Measurements from ENCODE around the gene DEK. TPM values are rescaled to one million over a fixed set of nuclear protein-coding genes. Genes with fewer than 3 reads are reported as not detected.

The DEK gene
- polyA plus RNA-seq, 2 of the 4 experiments (the other 2 are of a cell fraction) = 96.4 to 146 TPM

DNA sequence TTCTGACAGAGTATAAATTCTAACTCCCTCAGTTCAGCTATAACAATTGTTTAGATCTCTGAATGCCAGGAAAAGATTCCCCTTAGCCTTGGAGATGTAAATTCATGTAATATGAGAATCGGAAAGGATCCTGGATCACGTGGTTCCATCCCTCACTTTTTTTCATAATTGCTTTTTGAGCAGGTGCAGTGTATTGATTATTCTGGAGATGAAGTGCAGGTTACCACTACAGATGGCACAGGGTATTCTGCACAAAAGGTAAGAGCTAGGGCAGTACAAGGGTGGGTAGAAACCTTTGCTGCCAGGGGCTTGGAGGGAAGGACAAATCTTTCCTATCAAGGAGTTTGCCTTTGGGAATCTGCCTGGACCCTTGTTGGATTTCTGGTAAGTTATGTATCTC is 56.4 kb downstream of the DEK start:
- TF ChIP-seq HOXB13 (CRISPR knock-in tag; IDR thresholded peaks at IDR 0.05; ENCODE audit: low read depth) (no peak), CBX8 (IDR thresholded peaks at IDR 0.05) (no peak), POLR2A (IDR thresholded peaks at IDR 0.05; ENCODE audit: low read length) (no peak), NPAS2 (CRISPR knock-in tag; IDR thresholded peaks at IDR 0.05; ENCODE audit: borderline replicate concordance) (no peak), SREBF2 (IDR thresholded peaks at IDR 0.05) (no peak), EP300 (IDR thresholded peaks at IDR 0.05) (no peak), RNF2 (IDR thresholded peaks at IDR 0.05; ENCODE audit: borderline replicate concordance, low read depth) (no peak), GATA3 (IDR thresholded peaks at IDR 0.05; ENCODE audit: borderline replicate concordance) (no peak), ZFP36 (IDR thresholded peaks at IDR 0.05; ENCODE audit: borderline replicate concordance, partially characterized antibody) (no peak), ZNF302 (CRISPR knock-in tag; IDR thresholded peaks at IDR 0.05) (no peak), CHD2 (IDR thresholded peaks at IDR 0.05; ENCODE audit: low read length, partially characterized antibody) (no peak), MYC (IDR thresholded peaks at IDR 0.05; ENCODE audit: borderline replicate concordance, low read length) (no peak), HOXA7 (CRISPR knock-in tag; IDR thresholded peaks at IDR 0.05) (no peak), ZC3H11A (IDR thresholded peaks at IDR 0.05) (no peak), POLR2AphosphoS2 (conservative IDR thresholded peaks at IDR 0.05; ENCODE audit: low read length) (no peak), MAZ (IDR thresholded peaks at IDR 0.05; ENCODE audit: borderline replicate concordance, low read depth, low read length) (no peak), HEYL (CRISPR knock-in tag; IDR thresholded peaks at IDR 0.05) (no peak)
- TF ChIP-seq, protein P1, sequence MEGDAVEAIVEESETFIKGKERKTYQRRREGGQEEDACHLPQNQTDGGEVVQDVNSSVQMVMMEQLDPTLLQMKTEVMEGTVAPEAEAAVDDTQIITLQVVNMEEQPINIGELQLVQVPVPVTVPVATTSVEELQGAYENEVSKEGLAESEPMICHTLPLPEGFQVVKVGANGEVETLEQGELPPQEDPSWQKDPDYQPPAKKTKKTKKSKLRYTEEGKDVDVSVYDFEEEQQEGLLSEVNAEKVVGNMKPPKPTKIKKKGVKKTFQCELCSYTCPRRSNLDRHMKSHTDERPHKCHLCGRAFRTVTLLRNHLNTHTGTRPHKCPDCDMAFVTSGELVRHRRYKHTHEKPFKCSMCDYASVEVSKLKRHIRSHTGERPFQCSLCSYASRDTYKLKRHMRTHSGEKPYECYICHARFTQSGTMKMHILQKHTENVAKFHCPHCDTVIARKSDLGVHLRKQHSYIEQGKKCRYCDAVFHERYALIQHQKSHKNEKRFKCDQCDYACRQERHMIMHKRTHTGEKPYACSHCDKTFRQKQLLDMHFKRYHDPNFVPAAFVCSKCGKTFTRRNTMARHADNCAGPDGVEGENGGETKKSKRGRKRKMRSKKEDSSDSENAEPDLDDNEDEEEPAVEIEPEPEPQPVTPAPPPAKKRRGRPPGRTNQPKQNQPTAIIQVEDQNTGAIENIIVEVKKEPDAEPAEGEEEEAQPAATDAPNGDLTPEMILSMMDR (IDR thresholded peaks at IDR 0.05) = no peak
- TF ChIP-seq, protein P2, sequence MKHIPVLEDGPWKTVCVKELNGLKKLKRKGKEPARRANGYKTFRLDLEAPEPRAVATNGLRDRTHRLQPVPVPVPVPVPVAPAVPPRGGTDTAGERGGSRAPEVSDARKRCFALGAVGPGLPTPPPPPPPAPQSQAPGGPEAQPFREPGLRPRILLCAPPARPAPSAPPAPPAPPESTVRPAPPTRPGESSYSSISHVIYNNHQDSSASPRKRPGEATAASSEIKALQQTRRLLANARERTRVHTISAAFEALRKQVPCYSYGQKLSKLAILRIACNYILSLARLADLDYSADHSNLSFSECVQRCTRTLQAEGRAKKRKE (CRISPR knock-in tag; IDR thresholded peaks at IDR 0.05; ENCODE audit: low read depth) = no peak
- TF ChIP-seq, protein P3, sequence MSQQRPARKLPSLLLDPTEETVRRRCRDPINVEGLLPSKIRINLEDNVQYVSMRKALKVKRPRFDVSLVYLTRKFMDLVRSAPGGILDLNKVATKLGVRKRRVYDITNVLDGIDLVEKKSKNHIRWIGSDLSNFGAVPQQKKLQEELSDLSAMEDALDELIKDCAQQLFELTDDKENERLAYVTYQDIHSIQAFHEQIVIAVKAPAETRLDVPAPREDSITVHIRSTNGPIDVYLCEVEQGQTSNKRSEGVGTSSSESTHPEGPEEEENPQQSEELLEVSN (IDR thresholded peaks at IDR 0.05; ENCODE audit: borderline replicate concordance, low read depth) = no peak
- ChIA-PET POLR2A (no interaction called here), CTCF (no interaction called here)
- FAIRE-seq (no peak), DNase-seq (ENCODE audit: low read depth in 1 of 2, low spot score in 1 of 2) (no peak), ATAC-seq (no peak)
- Histone ChIP-seq H3K27ac (no peak overlapping the region), H3K4me1 (peaks cover 5% of the 10 kb centered on the region; the same call in 1 of the 3 replicates), H3K4me3 (no peak overlapping the region), H3K4me2 (no peak overlapping the region), H3K9me3 (no peaks in the 10 kb centered on the region)
- 85% methylated on average over 2 of the region's 2 CpGs for WGBS (ENCODE audit: missing lambda C conversion rate)

DNA sequence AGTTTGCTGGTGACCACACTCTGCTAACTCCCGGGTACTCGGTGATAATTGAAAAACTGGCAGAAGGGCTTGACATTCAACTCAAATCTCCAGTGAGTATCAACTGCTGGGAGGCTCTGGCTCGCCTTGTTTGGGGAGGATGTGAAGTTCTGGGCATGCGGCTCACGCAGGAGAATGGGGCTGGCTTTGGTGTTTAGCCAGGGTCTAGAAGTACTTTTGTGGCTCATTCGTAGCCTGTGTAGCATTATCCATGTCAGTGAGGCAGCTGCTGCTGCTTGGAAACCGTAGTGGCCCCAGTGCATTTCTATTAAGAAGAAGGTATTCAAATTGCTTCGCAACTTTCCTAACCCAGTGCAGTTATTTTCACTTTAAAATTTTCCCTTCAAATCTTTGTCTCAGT is 56.9 kb downstream of the DEK start:
- Histone ChIP-seq H3K4me1 (peaks cover 5% of the 10 kb centered on the region; the same call in 1 of the 3 replicates), H3K9me3 (no peaks in the 10 kb centered on the region), H3K27ac (no peak overlapping the region), H3K4me3 (no peak overlapping the region), H3K4me2 (no peak overlapping the region)
- DNase-seq (ENCODE audit: low read depth in 1 of 2, low spot score in 1 of 2) = no peak
- WGBS (ENCODE audit: missing lambda C conversion rate) = 95% methylated on average over 8 of the region's 8 CpGs
- ChIA-PET POLR2A (no interaction called here), CTCF (no interaction called here)
- no peak for FAIRE-seq
- ATAC-seq = no peak
- TF ChIP-seq, protein P2 (CRISPR knock-in tag; IDR thresholded peaks at IDR 0.05; ENCODE audit: low read depth) = no peak
- TF ChIP-seq JUNB (IDR thresholded peaks at IDR 0.05) (no peak), EP300 (IDR thresholded peaks at IDR 0.05) (no peak), CHD4 (IDR thresholded peaks at IDR 0.05; ENCODE audit: borderline replicate concordance) (no peak), FOXS1 (CRISPR knock-in tag; IDR thresholded peaks at IDR 0.05) (no peak), KDM5A (IDR thresholded peaks at IDR 0.05) (no peak), FOSL2 (IDR thresholded peaks at IDR 0.05) (no peak), FOSL2 (CRISPR knock-in tag; IDR thresholded peaks at IDR 0.05) (no peak), ZFP36 (IDR thresholded peaks at IDR 0.05; ENCODE audit: borderline replicate concordance, partially characterized antibody) (no peak), MAFK (IDR thresholded peaks at IDR 0.05; ENCODE audit: partially characterized antibody) (no peak), RARB (CRISPR knock-in tag; IDR thresholded peaks at IDR 0.05) (no peak), CEBPB (IDR thresholded peaks at IDR 0.05) (no peak), POLR2A (IDR thresholded peaks at IDR 0.05; ENCODE audit: low read length) (no peak), HOXB5 (CRISPR knock-in tag; IDR thresholded peaks at IDR 0.05) (no peak), ESRRA (IDR thresholded peaks at IDR 0.05; ENCODE audit: borderline replicate concordance, low read length) (no peak), NPAS2 (CRISPR knock-in tag; IDR thresholded peaks at IDR 0.05; ENCODE audit: borderline replicate concordance) (no peak), HOXB13 (CRISPR knock-in tag; IDR thresholded peaks at IDR 0.05; ENCODE audit: low read depth) (no peak)
- TF ChIP-seq, protein P4, sequence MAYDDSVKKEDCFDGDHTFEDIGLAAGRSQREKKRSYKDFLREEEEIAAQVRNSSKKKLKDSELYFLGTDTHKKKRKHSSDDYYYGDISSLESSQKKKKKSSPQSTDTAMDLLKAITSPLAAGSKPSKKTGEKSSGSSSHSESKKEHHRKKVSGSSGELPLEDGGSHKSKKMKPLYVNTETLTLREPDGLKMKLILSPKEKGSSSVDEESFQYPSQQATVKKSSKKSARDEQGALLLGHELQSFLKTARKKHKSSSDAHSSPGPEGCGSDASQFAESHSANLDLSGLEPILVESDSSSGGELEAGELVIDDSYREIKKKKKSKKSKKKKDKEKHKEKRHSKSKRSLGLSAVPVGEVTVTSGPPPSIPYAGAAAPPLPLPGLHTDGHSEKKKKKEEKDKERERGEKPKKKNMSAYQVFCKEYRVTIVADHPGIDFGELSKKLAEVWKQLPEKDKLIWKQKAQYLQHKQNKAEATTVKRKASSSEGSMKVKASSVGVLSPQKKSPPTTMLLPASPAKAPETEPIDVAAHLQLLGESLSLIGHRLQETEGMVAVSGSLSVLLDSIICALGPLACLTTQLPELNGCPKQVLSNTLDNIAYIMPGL (CRISPR knock-in tag; IDR thresholded peaks at IDR 0.05; ENCODE audit: borderline replicate concordance) = no peak

Data from A549 (cell line).